Activated B cell treated with CpG ODN at 0.5 μM for 24 hours (primary cell): Measurements from ENCODE around the gene SORL1. TPM values are rescaled to one million over a fixed set of nuclear protein-coding genes. Genes with fewer than 3 reads are reported as not detected.

ENCODE experiments used
- ATAC-seq: fragments of 200-7000 bp; cut with Tn5 transposase; one replicate; pipeline ENCODE4 v1.10.0; 2021; ENCODE audit warnings: low read depth, mild to moderate bottlenecking, moderate library complexity
- CTCF ChIA-PET: fragments of 350-600 bp; sonication (Branson Sonifier 250); formaldehyde crosslinking; loops from one replicate; lab custom pipeline; 2021; ENCODE audit warnings: antibody characterized with exemption; lab: Charles Lee
- POLR2A ChIA-PET: fragments of 350-600 bp; sonication (Branson Sonifier 250); formaldehyde crosslinking; loops from one replicate; lab custom pipeline; 2021; ENCODE audit warnings: antibody characterized with exemption; lab: Charles Lee
- DNase-seq: peaks from one replicate; pipeline ENCODE4 v3.0.0; 2022
- H3K27ac Mint-ChIP-seq: one replicate; pipeline ENCODE4 v1.8.0; 2020; ENCODE audit warnings: mixed read lengths
- H3K27me3 Mint-ChIP-seq: one replicate; pipeline ENCODE4 v1.8.0; 2021; ENCODE audit warnings: mixed read lengths
- H3K36me3 Mint-ChIP-seq: one replicate; pipeline ENCODE4 v1.8.0; 2021; ENCODE audit warnings: low read depth, mixed read lengths
- H3K4me1 Mint-ChIP-seq: one replicate; pipeline ENCODE4 v1.8.0; 2021; ENCODE audit warnings: mixed read lengths
- H3K4me3 Mint-ChIP-seq: one replicate; pipeline ENCODE4 v1.8.0; 2020; ENCODE audit warnings: mild to moderate bottlenecking, mixed read lengths
- H3K9me3 Mint-ChIP-seq: one replicate; pipeline ENCODE4 v1.8.0; 2020; ENCODE audit warnings: mixed read lengths
- CTCF ChIP-seq: fragments of 200-600 bp; IDR thresholded peaks from one replicate; pipeline ENCODE4 v1.8.0; 2022; ENCODE audit warnings: antibody characterized with exemption, mild to moderate bottlenecking
- intact Hi-C: fragments of 100-400 bp; cut with micrococcal nuclease; formaldehyde crosslinking; loops from one replicate; pipeline ENCODE4 v1.15.1; 2024
- total RNA-seq: library from RNA; stranded (reverse); gene quantifications from 2 replicates; pipeline ENCODE4 v1.2.3, GENCODE V29; 2022

Gene SORL1
- total RNA-seq, 1 donor from 2014 or later: 180 TPM

DNA sequence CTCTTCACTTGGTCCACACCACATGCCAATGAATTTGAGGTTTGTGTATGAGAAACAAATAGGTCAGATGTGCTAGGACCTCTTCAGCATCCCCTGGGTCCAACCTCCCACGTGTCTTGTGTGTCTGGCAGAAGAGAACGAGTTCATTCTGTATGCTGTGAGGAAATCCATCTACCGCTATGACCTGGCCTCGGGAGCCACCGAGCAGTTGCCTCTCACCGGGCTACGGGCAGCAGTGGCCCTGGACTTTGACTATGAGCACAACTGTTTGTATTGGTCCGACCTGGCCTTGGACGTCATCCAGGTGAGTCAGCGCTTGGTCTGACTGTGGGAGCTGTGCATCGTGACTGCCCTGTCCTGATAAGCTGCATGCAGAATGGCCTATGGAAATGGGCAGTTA is 101.7 kb downstream of the SORL1 start:
- intact Hi-C loops: no loop called here
- no peak for DNase-seq
- ATAC-seq: no peak

GRCh38 chr11:121554552-121554951 is 102.4 kb downstream of the SORL1 start:
- ChIA-PET POLR2A (no interaction called here), CTCF (no interaction called here)
- Mint-ChIP-seq H3K4me1 (peaks cover 12% of the 10 kb centered on the region), H3K4me3 (no peak overlapping the region), H3K9me3 (no peaks in the 10 kb centered on the region), H3K27me3 (no peaks in the 10 kb centered on the region), H3K27ac (no peak overlapping the region), H3K36me3 (peaks cover 84% of the 10 kb centered on the region)
- no peak for ATAC-seq
- intact Hi-C loops: no loop called here
- TF ChIP-seq CTCF: no peak
- DNase-seq: no peak

More for the DNA sequence above, 101.7 kb downstream of the SORL1 start:
- no peaks in the 10 kb centered on the region for H3K27me3 Mint-ChIP-seq
- no peak overlapping the region for H3K27ac Mint-ChIP-seq
- H3K9me3 Mint-ChIP-seq: no peaks in the 10 kb centered on the region
- CTCF ChIA-PET: no interaction called here
- POLR2A ChIA-PET: no interaction called here
- H3K4me3 Mint-ChIP-seq: no peak overlapping the region
- H3K36me3 Mint-ChIP-seq: peaks cover 77% of the 10 kb centered on the region
- TF ChIP-seq CTCF: no peak
- H3K4me1 Mint-ChIP-seq: peaks cover 12% of the 10 kb centered on the region

DNA sequence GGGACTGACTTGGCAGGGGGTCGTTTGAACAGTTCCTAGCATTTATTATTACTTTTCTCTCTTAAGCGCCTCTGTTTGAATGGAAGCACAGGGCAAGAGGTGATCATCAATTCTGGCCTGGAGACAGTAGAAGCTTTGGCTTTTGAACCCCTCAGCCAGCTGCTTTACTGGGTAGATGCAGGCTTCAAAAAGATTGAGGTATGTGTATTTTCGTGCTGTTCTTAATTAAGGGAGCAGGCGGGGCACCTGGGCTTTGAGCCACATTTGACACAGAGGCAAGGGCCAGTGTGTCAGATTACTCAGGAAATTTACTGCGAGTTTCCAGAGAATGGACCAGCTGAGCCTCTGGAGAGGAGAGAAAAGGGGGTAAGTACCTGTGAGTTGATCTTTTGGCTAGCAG is 103.0 kb downstream of the SORL1 start:
- ChIA-PET POLR2A (no interaction called here), CTCF (no interaction called here)
- H3K27me3 Mint-ChIP-seq: no peaks in the 10 kb centered on the region
- intact Hi-C loops: no loop called here
- TF ChIP-seq CTCF: no peak
- H3K27ac Mint-ChIP-seq: no peak overlapping the region
- no peak overlapping the region for H3K4me3 Mint-ChIP-seq
- ATAC-seq: no peak
- no peaks in the 10 kb centered on the region for H3K9me3 Mint-ChIP-seq
- peaks cover 86% of the 10 kb centered on the region for H3K36me3 Mint-ChIP-seq
- H3K4me1 Mint-ChIP-seq: peaks cover 12% of the 10 kb centered on the region
- DNase-seq: no peak

DNA sequence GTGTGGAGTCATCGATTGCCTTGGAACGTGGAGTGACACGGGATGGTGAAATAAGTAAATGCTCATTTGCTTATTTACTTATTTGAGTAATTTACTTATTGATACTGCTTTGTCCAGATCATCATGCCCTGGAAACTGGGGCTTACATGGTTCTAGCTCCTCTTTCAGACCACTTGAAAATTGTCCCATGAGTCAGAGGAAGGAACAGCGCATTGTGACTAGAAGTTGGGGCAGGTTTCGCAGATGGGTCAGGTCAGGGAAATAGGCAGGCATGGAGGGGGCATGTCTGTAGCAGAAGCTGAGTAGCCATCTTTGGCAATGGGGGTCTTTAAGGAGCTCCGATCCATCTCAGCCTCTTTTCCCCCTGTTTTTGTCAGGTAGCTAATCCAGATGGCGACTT is 104.8 kb downstream of the SORL1 start:
- DNase-seq: no peak
- intact Hi-C loops: no loop called here
- ATAC-seq: no peak
- ChIA-PET POLR2A (interaction anchor here (1.2 kb wide), 1 partner anchor 108 kb away, joined by 3 read pairs; no protein-coding TSS in a partner anchor), CTCF (no interaction called here)
- H3K4me3 Mint-ChIP-seq: no peak overlapping the region
- H3K27ac Mint-ChIP-seq: no peak overlapping the region
- H3K36me3 Mint-ChIP-seq: peaks cover 91% of the 10 kb centered on the region
- H3K9me3 Mint-ChIP-seq: no peaks in the 10 kb centered on the region
- peaks cover 7% of the 10 kb centered on the region for H3K4me1 Mint-ChIP-seq
- no peaks in the 10 kb centered on the region for H3K27me3 Mint-ChIP-seq
- no peak for TF ChIP-seq CTCF

- Mint-ChIP-seq H3K4me1 (peaks cover 7% of the 10 kb centered on the region), H3K27me3 (no peaks in the 10 kb centered on the region), H3K36me3 (peaks cover 91% of the 10 kb centered on the region), H3K9me3 (no peaks in the 10 kb centered on the region), H3K4me3 (no peak overlapping the region), H3K27ac (no peak overlapping the region)
- ChIA-PET POLR2A (interaction anchor here (1.2 kb wide), 1 partner anchor 108 kb away, joined by 3 read pairs; no protein-coding TSS in a partner anchor), CTCF (no interaction called here)
- DNase-seq (no peak), ATAC-seq (peak; percentile 52)
- TF ChIP-seq CTCF: no peak
- intact Hi-C loops: no loop called here
Measured at GRCh38 chr11:121557348-121557747, 105.2 kb downstream of the SORL1 start.
